Tibial artery (tissue), 4 donors: Measurements from ENCODE around the gene GNA12.

ENCODE experiments used
- DNase-seq, 2 donors: peaks; one replicate each; pipeline ENCODE4 v3.0.0-alpha.2; 2019
- H3K27ac ChIP-seq, 2 donors: fragments of 200-600 bp; sonication (generic) in 1 of 2; 1 replicate in 1 of 2; 2 replicates in 1 of 2; pipeline ENCODE4 v1.5.1; 2018 to 2019; ENCODE audit warnings: mild to moderate bottlenecking in 1 of 2
- H3K27me3 ChIP-seq, 2 donors: fragments of 200-600 bp; sonication (generic) in 1 of 2; one replicate each; pipeline versions ENCODE4 v1.5.1 to v1.6.0; 2016 to 2019
- H3K36me3 ChIP-seq, 3 donors: fragments of 200-600 bp; sonication (generic) in 2 of 3; one replicate each; pipeline ENCODE4 v1.5.1; 2016 to 2019; ENCODE audit warnings: mild to moderate bottlenecking in 2 of 3
- H3K4me1 ChIP-seq, 4 donors: fragments of 200-600 bp; sonication (generic) in 2 of 4; 1 replicate in 3 of 4; 2 replicates in 1 of 4; pipeline ENCODE4 v1.5.1; 2016 to 2019
- H3K4me3 ChIP-seq, 2 donors: fragments of 200-600 bp; sonication (generic) in 1 of 2; 1 replicate in 1 of 2; 2 replicates in 1 of 2; pipeline ENCODE4 v1.5.1; 2018 to 2019; ENCODE audit warnings: mild to moderate bottlenecking in 2 of 2
- H3K9me3 ChIP-seq, 3 donors: fragments of 200-600 bp; sonication (generic) in 1 of 3; one replicate each; pipeline ENCODE4 v1.5.1; 2016 to 2019
- CTCF ChIP-seq, 2 experiments: fragments of 200-600 bp in 1 of 2; fragments of 450-650 bp in 1 of 2; IDR thresholded peaks; one replicate each; pipeline ENCODE4 v1.5.1; 2017 to 2019; ENCODE audit warnings: antibody characterized with exemption in 2 of 2, mild to moderate bottlenecking in 1 of 2, moderate library complexity in 1 of 2
- intact Hi-C: fragments of 100-400 bp; cut with DNase I; formaldehyde crosslinking; loops from one replicate; pipeline ENCODE4 v1.15.0; 2023; ENCODE audit warnings: low total_unique reads

Gene GNA12

GRCh38 chr7:2811476-2812113 is 32.5 kb downstream of the GNA12 start:
- Histone ChIP-seq H3K27me3 (no peaks in the 10 kb centered on the region), H3K27ac (peak overlapping the region; percentile 67 to 74), H3K4me1 (peaks cover 0 to 27% (median 19%) of the 10 kb centered on the region in 4 donors), H3K4me3 (peak overlapping the region; percentile 37 to 45), H3K9me3 (no peaks in the 10 kb centered on the region), H3K36me3 (no peaks in the 10 kb centered on the region)
- intact Hi-C loops = no loop called here
- DNase-seq = peak; percentile 52 to 74
- TF ChIP-seq CTCF (IDR thresholded peaks at IDR 0.05) = no peak

GRCh38 chr7:2810682-2811415 is 33.3 kb downstream of the GNA12 start:
- no peaks in the 10 kb centered on the region for H3K9me3 ChIP-seq
- H3K4me1 ChIP-seq = peaks cover 0 to 27% (median 19%) of the 10 kb centered on the region in 4 donors
- no peaks in the 10 kb centered on the region for H3K27me3 ChIP-seq
- peak in 1 of 2 donors; percentile 62 for DNase-seq
- intact Hi-C loops = no loop called here
- H3K4me3 ChIP-seq = no peak overlapping the region
- no peak for TF ChIP-seq CTCF (IDR thresholded peaks at IDR 0.05)
- H3K36me3 ChIP-seq = no peaks in the 10 kb centered on the region
- H3K27ac ChIP-seq = peak overlapping the region; percentile 67 to 74

GRCh38 chr7:2809903-2810625 is 34.0 kb downstream of the GNA12 start:
- TF ChIP-seq CTCF (IDR thresholded peaks at IDR 0.05) = no peak
- DNase-seq = peak in 1 of 2 donors; percentile 15
- Histone ChIP-seq H3K4me3 (no peak overlapping the region), H3K4me1 (peaks cover 0 to 27% (median 19%) of the 10 kb centered on the region in 4 donors), H3K9me3 (no peaks in the 10 kb centered on the region), H3K27ac (no peak overlapping the region), H3K27me3 (no peaks in the 10 kb centered on the region), H3K36me3 (no peaks in the 10 kb centered on the region)
- intact Hi-C loops = no loop called here

GRCh38 chr7:2808891-2809665 is 35.0 kb downstream of the GNA12 start:
- DNase-seq = peak in 1 of 2 donors; percentile 61
- H3K9me3 ChIP-seq = no peaks in the 10 kb centered on the region
- H3K27ac ChIP-seq = no peak overlapping the region
- peaks cover 0 to 28% (median 19%) of the 10 kb centered on the region in 4 donors for H3K4me1 ChIP-seq
- no peak for TF ChIP-seq CTCF (IDR thresholded peaks at IDR 0.05)
- no peaks in the 10 kb centered on the region for H3K36me3 ChIP-seq
- intact Hi-C loops = no loop called here
- no peak overlapping the region for H3K4me3 ChIP-seq
- H3K27me3 ChIP-seq = no peaks in the 10 kb centered on the region
